GM23338 (cell line): ENCODE measurements around the gene LDLR.
A peak's percentile ranks its signal among the peaks of the same experiment; 100 is the strongest.

ENCODE experiments used
- CREB1 ChIP-seq: fragments of 250-450 bp; sonication (Bioruptor Pico); IDR thresholded peaks from 2 replicates; pipeline ENCODE4 v1.5.0; 2020; ENCODE audit warnings: low read depth, mild to moderate bottlenecking, moderate library complexity
- EZH2 ChIP-seq: fragments of 200-600 bp; sonication (generic); IDR thresholded peaks from one replicate; pipeline ENCODE4 v1.8.0; 2017; ENCODE audit warnings: antibody characterized with exemption, mild to moderate bottlenecking, low read depth; ENCODE audit not compliant: unreplicated experiment
- EZH2phosphoT487 ChIP-seq: fragments of 200-600 bp; sonication (generic); IDR thresholded peaks from one replicate; pipeline ENCODE4 v1.8.1; 2018; ENCODE audit warnings: antibody characterized with exemption; ENCODE audit not compliant: unreplicated experiment
- JUNB ChIP-seq: IDR thresholded peaks from one replicate; pipeline ENCODE4 v1.6.1; 2016; ENCODE audit warnings: antibody characterized with exemption; ENCODE audit not compliant: unreplicated experiment
- NANOG ChIP-seq: IDR thresholded peaks from 2 replicates; pipeline ENCODE4 v1.6.1; 2016; ENCODE audit warnings: antibody characterized with exemption, borderline replicate concordance
- POLR2AphosphoS5 ChIP-seq: IDR thresholded peaks from 2 replicates; pipeline ENCODE4 v1.6.1; 2016; ENCODE audit warnings: antibody characterized with exemption, low read depth
- ZNF114 ChIP-seq: fragments of 250-450 bp; sonication (Bioruptor Pico); IDR thresholded peaks from 2 replicates; pipeline ENCODE4 v1.5.0; 2020; ENCODE audit warnings: mild to moderate bottlenecking, moderate library complexity
- ZNF331 ChIP-seq: fragments of 250-450 bp; sonication (Bioruptor Pico); IDR thresholded peaks from 2 replicates; pipeline ENCODE4 v1.5.0; 2020; ENCODE audit warnings: low read depth, mild to moderate bottlenecking, moderate library complexity
- TF ChIP-seq, protein P1 (sequence below), 2 experiments: fragments of 200-600 bp in 1 of 2; sonication (generic) in 1 of 2; conservative IDR thresholded peaks; 2 replicates each; pipeline versions ENCODE4 v1.5.1 to v1.6.1; 2016 to 2017; ENCODE audit warnings: antibody characterized with exemption in 2 of 2, low read depth in 2 of 2, mild to moderate bottlenecking in 2 of 2, moderate library complexity in 1 of 2
- TF ChIP-seq, protein P2 (sequence below): IDR thresholded peaks from one replicate; pipeline ENCODE4 v1.6.1; 2018; ENCODE audit warnings: antibody characterized with exemption; ENCODE audit not compliant: unreplicated experiment
- TF ChIP-seq, protein P3 (sequence below): IDR thresholded peaks from 2 replicates; pipeline ENCODE4 v1.6.1; 2016; ENCODE audit warnings: antibody characterized with exemption

DNA sequence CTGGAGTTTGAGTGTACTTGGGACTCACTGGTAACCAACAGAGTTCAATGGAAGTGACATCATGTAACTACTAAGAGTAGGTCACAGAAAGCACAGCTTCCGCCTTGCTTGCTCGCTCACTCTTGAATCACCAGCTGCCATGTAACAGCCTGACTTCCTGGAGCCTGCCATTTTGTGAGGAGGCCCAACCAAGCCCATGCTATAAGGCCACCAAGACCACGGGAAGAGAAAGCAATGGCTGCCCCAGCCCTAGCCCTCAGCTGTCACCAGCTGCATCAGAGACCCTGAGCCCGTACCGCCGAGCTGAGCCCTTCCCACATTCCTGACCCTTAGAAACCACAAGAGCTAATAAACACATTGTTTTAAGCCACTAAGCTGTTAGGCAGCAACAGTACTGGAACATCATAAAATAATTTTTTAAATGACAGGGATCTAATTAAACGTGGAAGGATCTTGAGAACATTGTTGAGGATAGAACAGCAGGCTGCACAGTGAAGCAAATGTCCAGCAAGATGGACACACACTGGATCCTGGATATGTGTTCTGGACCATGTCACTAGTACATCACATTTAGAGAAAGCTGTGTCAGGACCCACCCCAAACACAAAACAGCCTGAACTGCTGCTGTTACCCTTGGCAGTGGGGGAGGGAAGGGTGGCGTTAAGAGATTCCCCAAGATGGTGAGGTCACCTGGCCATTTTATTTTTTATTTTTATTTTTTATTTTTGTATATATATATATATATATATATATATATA is 21.7 kb upstream of the LDLR start:
- TF ChIP-seq POLR2AphosphoS5, result no peak; the same call in 1 of the 2 replicates
- TF ChIP-seq, protein P1, sequence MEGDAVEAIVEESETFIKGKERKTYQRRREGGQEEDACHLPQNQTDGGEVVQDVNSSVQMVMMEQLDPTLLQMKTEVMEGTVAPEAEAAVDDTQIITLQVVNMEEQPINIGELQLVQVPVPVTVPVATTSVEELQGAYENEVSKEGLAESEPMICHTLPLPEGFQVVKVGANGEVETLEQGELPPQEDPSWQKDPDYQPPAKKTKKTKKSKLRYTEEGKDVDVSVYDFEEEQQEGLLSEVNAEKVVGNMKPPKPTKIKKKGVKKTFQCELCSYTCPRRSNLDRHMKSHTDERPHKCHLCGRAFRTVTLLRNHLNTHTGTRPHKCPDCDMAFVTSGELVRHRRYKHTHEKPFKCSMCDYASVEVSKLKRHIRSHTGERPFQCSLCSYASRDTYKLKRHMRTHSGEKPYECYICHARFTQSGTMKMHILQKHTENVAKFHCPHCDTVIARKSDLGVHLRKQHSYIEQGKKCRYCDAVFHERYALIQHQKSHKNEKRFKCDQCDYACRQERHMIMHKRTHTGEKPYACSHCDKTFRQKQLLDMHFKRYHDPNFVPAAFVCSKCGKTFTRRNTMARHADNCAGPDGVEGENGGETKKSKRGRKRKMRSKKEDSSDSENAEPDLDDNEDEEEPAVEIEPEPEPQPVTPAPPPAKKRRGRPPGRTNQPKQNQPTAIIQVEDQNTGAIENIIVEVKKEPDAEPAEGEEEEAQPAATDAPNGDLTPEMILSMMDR (conservative IDR thresholded peaks at IDR 0.05; ENCODE audit: low read depth in 2 of 2), result no peak
- TF ChIP-seq, protein P2, sequence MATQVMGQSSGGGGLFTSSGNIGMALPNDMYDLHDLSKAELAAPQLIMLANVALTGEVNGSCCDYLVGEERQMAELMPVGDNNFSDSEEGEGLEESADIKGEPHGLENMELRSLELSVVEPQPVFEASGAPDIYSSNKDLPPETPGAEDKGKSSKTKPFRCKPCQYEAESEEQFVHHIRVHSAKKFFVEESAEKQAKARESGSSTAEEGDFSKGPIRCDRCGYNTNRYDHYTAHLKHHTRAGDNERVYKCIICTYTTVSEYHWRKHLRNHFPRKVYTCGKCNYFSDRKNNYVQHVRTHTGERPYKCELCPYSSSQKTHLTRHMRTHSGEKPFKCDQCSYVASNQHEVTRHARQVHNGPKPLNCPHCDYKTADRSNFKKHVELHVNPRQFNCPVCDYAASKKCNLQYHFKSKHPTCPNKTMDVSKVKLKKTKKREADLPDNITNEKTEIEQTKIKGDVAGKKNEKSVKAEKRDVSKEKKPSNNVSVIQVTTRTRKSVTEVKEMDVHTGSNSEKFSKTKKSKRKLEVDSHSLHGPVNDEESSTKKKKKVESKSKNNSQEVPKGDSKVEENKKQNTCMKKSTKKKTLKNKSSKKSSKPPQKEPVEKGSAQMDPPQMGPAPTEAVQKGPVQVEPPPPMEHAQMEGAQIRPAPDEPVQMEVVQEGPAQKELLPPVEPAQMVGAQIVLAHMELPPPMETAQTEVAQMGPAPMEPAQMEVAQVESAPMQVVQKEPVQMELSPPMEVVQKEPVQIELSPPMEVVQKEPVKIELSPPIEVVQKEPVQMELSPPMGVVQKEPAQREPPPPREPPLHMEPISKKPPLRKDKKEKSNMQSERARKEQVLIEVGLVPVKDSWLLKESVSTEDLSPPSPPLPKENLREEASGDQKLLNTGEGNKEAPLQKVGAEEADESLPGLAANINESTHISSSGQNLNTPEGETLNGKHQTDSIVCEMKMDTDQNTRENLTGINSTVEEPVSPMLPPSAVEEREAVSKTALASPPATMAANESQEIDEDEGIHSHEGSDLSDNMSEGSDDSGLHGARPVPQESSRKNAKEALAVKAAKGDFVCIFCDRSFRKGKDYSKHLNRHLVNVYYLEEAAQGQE, result no peak
- TF ChIP-seq EZH2, result no peak
- TF ChIP-seq EZH2phosphoT487, result no peak
- peak; percentile 68 for TF ChIP-seq ZNF331 (CRISPR knock-in tag)
- no peak for TF ChIP-seq CREB1
- TF ChIP-seq JUNB, result no peak
- TF ChIP-seq, protein P3, sequence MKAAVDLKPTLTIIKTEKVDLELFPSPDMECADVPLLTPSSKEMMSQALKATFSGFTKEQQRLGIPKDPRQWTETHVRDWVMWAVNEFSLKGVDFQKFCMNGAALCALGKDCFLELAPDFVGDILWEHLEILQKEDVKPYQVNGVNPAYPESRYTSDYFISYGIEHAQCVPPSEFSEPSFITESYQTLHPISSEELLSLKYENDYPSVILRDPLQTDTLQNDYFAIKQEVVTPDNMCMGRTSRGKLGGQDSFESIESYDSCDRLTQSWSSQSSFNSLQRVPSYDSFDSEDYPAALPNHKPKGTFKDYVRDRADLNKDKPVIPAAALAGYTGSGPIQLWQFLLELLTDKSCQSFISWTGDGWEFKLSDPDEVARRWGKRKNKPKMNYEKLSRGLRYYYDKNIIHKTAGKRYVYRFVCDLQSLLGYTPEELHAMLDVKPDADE, result no peak
- no peak for TF ChIP-seq ZNF114 (CRISPR knock-in tag)
- no peak for TF ChIP-seq NANOG
